ENCODE results near the gene TMEM123. TPM values are rescaled to one million over a fixed set of nuclear protein-coding genes. Genes with fewer than 3 reads are reported as not detected.

TMEM123 gene
- total RNA-seq, 1 experiment from 2014 or later = 400 TPM

GRCh38 chr11:102406099-102406498 lies 46.5 kb downstream of the TMEM123 start:
- Histone ChIP-seq H3K4me1 (peaks cover 5% of the 10 kb centered on the region; the same call in 1 of the 2 replicates), H3K27me3 (replicated peaks; ENCODE audit: control insufficient read depth, insufficient read depth, low read length) (no peaks in the 10 kb centered on the region), H3K4me3 (ENCODE audit: low read depth, low read length) (no peak overlapping the region), H3K9me3 (no peaks in the 10 kb centered on the region), H3K36me3 (ENCODE audit: control insufficient read depth, insufficient read depth, low read length) (peaks cover 6% of the 10 kb centered on the region)
- no peak for DNase-seq
- H3K4me1 Mint-ChIP-seq (ENCODE audit: low read depth, unreplicated experiment) = peaks cover 23% of the 10 kb centered on the region
- H3K27me3 Mint-ChIP-seq (ENCODE audit: insufficient read depth, unreplicated experiment) = no peaks in the 10 kb centered on the region
- CTCF ChIA-PET = interaction anchor here (0.8 to 1.4 kb wide), 3 partner anchors 15 to 207 kb away, joined by 3 to 7 read pairs (median 4); no protein-coding TSS in a partner anchor
- intact Hi-C loops (cut with micrococcal nuclease; ENCODE audit: unreplicated experiment) = no loop called here
- no peaks in the 10 kb centered on the region for H3K9me3 Mint-ChIP-seq (ENCODE audit: unreplicated experiment)
- H3K36me3 Mint-ChIP-seq (ENCODE audit: insufficient read depth, unreplicated experiment) = peaks cover 93% of the 10 kb centered on the region
- POLR2A ChIA-PET = no interaction called here
- no peak for TF ChIP-seq CTCF (IDR thresholded peaks at IDR 0.05; ENCODE audit: insufficient read depth in 1 of 2, low read depth in 1 of 2, low read length in 1 of 2, severe bottlenecking in 1 of 2, unreplicated experiment in 1 of 2)
- no TSS peak for BruUV-seq (replicated peaks)
- no peak overlapping the region for H3K27ac Mint-ChIP-seq (ENCODE audit: unreplicated experiment)
- no peak overlapping the region for H3K4me3 Mint-ChIP-seq (ENCODE audit: unreplicated experiment)

GRCh38 chr11:102405501-102405900 lies 47.1 kb downstream of the TMEM123 start:
- BruUV-seq (replicated peaks) = no TSS peak
- Mint-ChIP-seq H3K36me3 (ENCODE audit: insufficient read depth, unreplicated experiment) (peaks cover 93% of the 10 kb centered on the region), H3K27me3 (ENCODE audit: insufficient read depth, unreplicated experiment) (no peaks in the 10 kb centered on the region), H3K9me3 (ENCODE audit: unreplicated experiment) (no peaks in the 10 kb centered on the region), H3K4me3 (ENCODE audit: unreplicated experiment) (no peak overlapping the region), H3K4me1 (ENCODE audit: low read depth, unreplicated experiment) (peaks cover 17% of the 10 kb centered on the region), H3K27ac (ENCODE audit: unreplicated experiment) (no peak overlapping the region)
- H3K4me3 ChIP-seq (ENCODE audit: low read depth, low read length) = no peak overlapping the region
- CTCF ChIA-PET = interaction anchor here (0.8 to 1.8 kb wide), 3 partner anchors 15 to 21 kb away, joined by 3 to 6 read pairs (median 4); no protein-coding TSS in a partner anchor
- TF ChIP-seq CTCF (IDR thresholded peaks at IDR 0.05; ENCODE audit: insufficient read depth in 1 of 2, low read depth in 1 of 2, low read length in 1 of 2, severe bottlenecking in 1 of 2, unreplicated experiment in 1 of 2) = no peak
- H3K36me3 ChIP-seq (ENCODE audit: control insufficient read depth, insufficient read depth, low read length) = peaks cover 9% of the 10 kb centered on the region
- intact Hi-C loops (cut with micrococcal nuclease; ENCODE audit: unreplicated experiment) = no loop called here
- no peaks in the 10 kb centered on the region; the same call in 1 of the 2 replicates for H3K4me1 ChIP-seq
- POLR2A ChIA-PET = no interaction called here
- DNase-seq = no peak
- no peaks in the 10 kb centered on the region for H3K27me3 ChIP-seq (replicated peaks; ENCODE audit: control insufficient read depth, insufficient read depth, low read length)
- no peaks in the 10 kb centered on the region for H3K9me3 ChIP-seq

DNA sequence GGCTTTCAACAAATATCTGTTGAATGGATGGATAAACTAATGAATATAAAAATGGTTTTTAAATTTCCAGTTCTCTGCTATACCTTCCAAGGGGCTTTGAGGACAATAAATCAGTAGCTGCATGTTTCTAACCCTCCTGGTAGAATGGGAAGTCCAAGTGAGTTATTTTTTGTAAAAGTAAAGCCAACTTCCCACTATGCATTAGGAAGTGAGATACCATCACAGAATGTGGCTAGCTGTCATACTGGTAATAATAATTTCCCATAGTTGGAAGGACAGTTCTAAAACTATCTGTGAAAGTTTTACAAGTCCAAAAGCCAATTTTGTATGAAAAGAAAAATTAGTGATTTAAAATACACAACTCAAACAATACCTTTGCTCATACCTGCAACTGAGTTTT lies 50.0 kb downstream of the TMEM123 start:
- H3K27me3 ChIP-seq (replicated peaks; ENCODE audit: control insufficient read depth, insufficient read depth, low read length) = no peaks in the 10 kb centered on the region
- POLR2A ChIA-PET = no interaction called here
- DNase-seq = no peak
- Mint-ChIP-seq H3K9me3 (ENCODE audit: unreplicated experiment) (no peaks in the 10 kb centered on the region), H3K27ac (ENCODE audit: unreplicated experiment) (no peak overlapping the region), H3K36me3 (ENCODE audit: insufficient read depth, unreplicated experiment) (peaks cover 90% of the 10 kb centered on the region), H3K4me1 (ENCODE audit: low read depth, unreplicated experiment) (peaks cover 11% of the 10 kb centered on the region), H3K4me3 (ENCODE audit: unreplicated experiment) (no peak overlapping the region), H3K27me3 (ENCODE audit: insufficient read depth, unreplicated experiment) (no peaks in the 10 kb centered on the region)
- CTCF ChIA-PET = interaction anchor here (1.4 kb wide), 1 partner anchor 12 kb away, joined by 4 read pairs; no protein-coding TSS in a partner anchor
- H3K4me3 ChIP-seq (ENCODE audit: low read depth, low read length) = no peak overlapping the region
- no peaks in the 10 kb centered on the region for H3K9me3 ChIP-seq
- intact Hi-C loops (cut with micrococcal nuclease; ENCODE audit: unreplicated experiment) = no loop called here
- no TSS peak for BruUV-seq (replicated peaks)
- H3K36me3 ChIP-seq (ENCODE audit: control insufficient read depth, insufficient read depth, low read length) = peaks cover 10% of the 10 kb centered on the region
- no peak for TF ChIP-seq CTCF (IDR thresholded peaks at IDR 0.05; ENCODE audit: insufficient read depth in 1 of 2, low read depth in 1 of 2, low read length in 1 of 2, severe bottlenecking in 1 of 2, unreplicated experiment in 1 of 2)
- H3K4me1 ChIP-seq = no peaks in the 10 kb centered on the region

All from Caco-2 (cell line).